Thyroid gland (tissue), 4 donors: ENCODE results near the gene EXD3. TPM values are rescaled to one million over a fixed set of nuclear protein-coding genes. Genes with fewer than 3 reads are reported as not detected.

Experiments used
- DNase-seq, 2 donors: peaks; one replicate each; pipeline ENCODE4 v3.0.0-alpha.2; 2019
- H3K27ac ChIP-seq, 3 donors: fragments of 200-600 bp; sonication (generic); 1 replicate in 2 of 3; 2 replicates in 1 of 3; pipeline ENCODE4 v1.5.1; 2016 to 2019; ENCODE audit warnings: mild to moderate bottlenecking in 1 of 3, moderate library complexity in 1 of 3
- H3K27me3 ChIP-seq: fragments of 200-600 bp; sonication (generic); one replicate; pipeline ENCODE4 v1.5.1; 2019
- H3K36me3 ChIP-seq, 2 donors: fragments of 200-600 bp; sonication (generic); one replicate each; pipeline ENCODE4 v1.5.1; 2016 to 2019
- H3K4me1 ChIP-seq, 2 donors: fragments of 200-600 bp; sonication (generic); one replicate each; pipeline ENCODE4 v1.5.1; 2017 to 2019
- H3K4me3 ChIP-seq, 3 donors: fragments of 200-600 bp; sonication (generic); replicated peaks in 1 of 3; 1 replicate in 2 of 3; 2 replicates in 1 of 3; pipeline ENCODE4 v1.5.1; 2016; ENCODE audit warnings: mild to moderate bottlenecking in 1 of 3
- H3K9me3 ChIP-seq: fragments of 200-600 bp; sonication (generic); one replicate; pipeline ENCODE4 v1.5.1; 2017
- CTCF ChIP-seq, 6 experiments: fragments of 200-600 bp in 3 of 6; fragments of 450-650 bp in 3 of 6; sonication (generic) in 3 of 6; IDR thresholded peaks; one replicate each; pipeline ENCODE4 v1.5.1; 2016 to 2019; ENCODE audit warnings: antibody characterized with exemption in 6 of 6, mild to moderate bottlenecking in 2 of 6, inconsistent platforms in 1 of 6, moderate library complexity in 1 of 6
- POLR2A ChIP-seq, 2 donors: fragments of 450-650 bp; IDR thresholded peaks; one replicate each; pipeline ENCODE4 v1.6.1; 2017; ENCODE audit warnings: antibody characterized with exemption in 2 of 2, mild to moderate bottlenecking in 2 of 2, moderate library complexity in 1 of 2
- WGBS, 2 donors: methylation state at CpG; one replicate each; pipeline ENCODE4 v1.1.5; 2017; 5-methylcytosine and 5-hydroxymethylcytosine counted together
- intact Hi-C: fragments of 100-400 bp; cut with DNase I; formaldehyde crosslinking; loops from one replicate; pipeline ENCODE4 v1.15.1; 2023
- total RNA-seq, 4 donors: library from RNA; depleted of rRNA; stranded (reverse); fragments of >200 nt; gene quantifications; one replicate each; pipeline ENCODE4 v1.2.3, GENCODE V29; 2016

The EXD3 gene
- total RNA-seq, 4 donors from 2014 or later = 13.0 to 32.0 (median 26.6) TPM

- Histone ChIP-seq H3K27me3 (no peaks in the 10 kb centered on the region), H3K9me3 (no peaks in the 10 kb centered on the region), H3K27ac (no peak overlapping the region), H3K4me3 (no peak overlapping the region), H3K4me1 (peaks cover 0 to 13% of the 10 kb centered on the region in 2 donors), H3K36me3 (no peaks in the 10 kb centered on the region)
- intact Hi-C loops = no loop called here
- WGBS, 2 donors = 93 to 94% methylated on average over 28 to 34 of the region's 39 CpGs
- no peak for DNase-seq
- TF ChIP-seq CTCF (IDR thresholded peaks at IDR 0.05) (no peak), POLR2A (IDR thresholded peaks at IDR 0.05) (no peak)
Measured at GRCh38 chr9:137383784-137384756, 38.9 kb downstream of the EXD3 start.

GRCh38 chr9:137383081-137383783, 39.7 kb downstream of the EXD3 start:
- Histone ChIP-seq H3K27ac (no peak overlapping the region), H3K36me3 (no peaks in the 10 kb centered on the region), H3K4me3 (no peak overlapping the region), H3K9me3 (no peaks in the 10 kb centered on the region), H3K27me3 (no peaks in the 10 kb centered on the region), H3K4me1 (peaks cover 0 to 9% of the 10 kb centered on the region in 2 donors)
- TF ChIP-seq CTCF (IDR thresholded peaks at IDR 0.05) (no peak), POLR2A (IDR thresholded peaks at IDR 0.05) (no peak)
- no peak for DNase-seq
- intact Hi-C loops = no loop called here
- 85% methylated on average over 20 to 27 of the region's 27 CpGs for WGBS, 2 donors

GRCh38 chr9:137382444-137383080, 40.4 kb downstream of the EXD3 start:
- Histone ChIP-seq H3K27me3 (no peaks in the 10 kb centered on the region), H3K27ac (no peak overlapping the region), H3K4me3 (no peak overlapping the region), H3K9me3 (no peaks in the 10 kb centered on the region), H3K36me3 (no peaks in the 10 kb centered on the region), H3K4me1 (peaks cover 0 to 5% of the 10 kb centered on the region in 2 donors)
- no peak for DNase-seq
- no peak for TF ChIP-seq CTCF (IDR thresholded peaks at IDR 0.05)
- TF ChIP-seq POLR2A (IDR thresholded peaks at IDR 0.05) = no peak
- intact Hi-C loops = no loop called here
- WGBS, 2 donors = 79 to 87% methylated on average over 19 to 22 of the region's 25 CpGs

- Histone ChIP-seq H3K27me3 (no peaks in the 10 kb centered on the region), H3K27ac (no peak overlapping the region), H3K4me3 (no peak overlapping the region), H3K4me1 (no peaks in the 10 kb centered on the region), H3K36me3 (no peaks in the 10 kb centered on the region), H3K9me3 (no peaks in the 10 kb centered on the region)
- no peak for DNase-seq
- WGBS, 2 donors = 90 to 93% methylated on average over 53 of the region's 53 CpGs
- intact Hi-C loops = no loop called here
- no peak for TF ChIP-seq CTCF (IDR thresholded peaks at IDR 0.05)
- no peak for TF ChIP-seq POLR2A (IDR thresholded peaks at IDR 0.05)
Measured at GRCh38 chr9:137381501-137382443, 41.2 kb downstream of the EXD3 start.
